Activated naive CD4-positive, alpha-beta T cell treated with anti-CD3 and anti-CD28 coated beads for 36 hours (primary cell): Measurements from ENCODE around the gene GARS1. TPM values are rescaled to one million over a fixed set of nuclear protein-coding genes. Genes with fewer than 3 reads are reported as not detected.
A peak's percentile ranks its signal among the peaks of the same experiment; 100 is the strongest.

Experiments
- CTCF ChIA-PET: fragments of 350-600 bp; sonication (Branson Sonifier 250); formaldehyde crosslinking; loops from one replicate; lab custom pipeline; 2021; ENCODE audit warnings: antibody characterized with exemption; lab: Charles Lee
- DNase-seq: peaks from one replicate; pipeline ENCODE4 v3.0.0-alpha.2; 2020
- H3K27ac Mint-ChIP-seq: one replicate; pipeline ENCODE4 v1.8.0; 2021; ENCODE audit warnings: mild to moderate bottlenecking, mixed read lengths
- H3K27me3 Mint-ChIP-seq: one replicate; pipeline ENCODE4 v1.8.0; 2021; ENCODE audit warnings: low read depth, mixed read lengths
- H3K36me3 Mint-ChIP-seq: one replicate; pipeline ENCODE4 v1.8.0; 2021; ENCODE audit warnings: low read depth, mixed read lengths
- H3K4me1 Mint-ChIP-seq: one replicate; pipeline ENCODE4 v1.8.0; 2021; ENCODE audit warnings: low read depth, mixed read lengths
- H3K4me3 Mint-ChIP-seq: one replicate; pipeline ENCODE4 v1.8.0; 2021; ENCODE audit warnings: mild to moderate bottlenecking, moderate library complexity, mixed read lengths
- H3K9me3 Mint-ChIP-seq: one replicate; pipeline ENCODE4 v1.8.0; 2021; ENCODE audit warnings: mixed read lengths
- intact Hi-C: fragments of 100-400 bp; cut with micrococcal nuclease; formaldehyde crosslinking; loops from one replicate; pipeline ENCODE4 v1.15.1; 2023
- total RNA-seq, 2 experiments: library from RNA; stranded (reverse); gene quantifications; one replicate each; pipeline ENCODE4 v1.2.3, GENCODE V29; 2021

GARS1 gene, protein sequence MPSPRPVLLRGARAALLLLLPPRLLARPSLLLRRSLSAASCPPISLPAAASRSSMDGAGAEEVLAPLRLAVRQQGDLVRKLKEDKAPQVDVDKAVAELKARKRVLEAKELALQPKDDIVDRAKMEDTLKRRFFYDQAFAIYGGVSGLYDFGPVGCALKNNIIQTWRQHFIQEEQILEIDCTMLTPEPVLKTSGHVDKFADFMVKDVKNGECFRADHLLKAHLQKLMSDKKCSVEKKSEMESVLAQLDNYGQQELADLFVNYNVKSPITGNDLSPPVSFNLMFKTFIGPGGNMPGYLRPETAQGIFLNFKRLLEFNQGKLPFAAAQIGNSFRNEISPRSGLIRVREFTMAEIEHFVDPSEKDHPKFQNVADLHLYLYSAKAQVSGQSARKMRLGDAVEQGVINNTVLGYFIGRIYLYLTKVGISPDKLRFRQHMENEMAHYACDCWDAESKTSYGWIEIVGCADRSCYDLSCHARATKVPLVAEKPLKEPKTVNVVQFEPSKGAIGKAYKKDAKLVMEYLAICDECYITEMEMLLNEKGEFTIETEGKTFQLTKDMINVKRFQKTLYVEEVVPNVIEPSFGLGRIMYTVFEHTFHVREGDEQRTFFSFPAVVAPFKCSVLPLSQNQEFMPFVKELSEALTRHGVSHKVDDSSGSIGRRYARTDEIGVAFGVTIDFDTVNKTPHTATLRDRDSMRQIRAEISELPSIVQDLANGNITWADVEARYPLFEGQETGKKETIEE
- total RNA-seq, result 100 to 1,000 TPM; 367 to 385 TPM

DNA sequence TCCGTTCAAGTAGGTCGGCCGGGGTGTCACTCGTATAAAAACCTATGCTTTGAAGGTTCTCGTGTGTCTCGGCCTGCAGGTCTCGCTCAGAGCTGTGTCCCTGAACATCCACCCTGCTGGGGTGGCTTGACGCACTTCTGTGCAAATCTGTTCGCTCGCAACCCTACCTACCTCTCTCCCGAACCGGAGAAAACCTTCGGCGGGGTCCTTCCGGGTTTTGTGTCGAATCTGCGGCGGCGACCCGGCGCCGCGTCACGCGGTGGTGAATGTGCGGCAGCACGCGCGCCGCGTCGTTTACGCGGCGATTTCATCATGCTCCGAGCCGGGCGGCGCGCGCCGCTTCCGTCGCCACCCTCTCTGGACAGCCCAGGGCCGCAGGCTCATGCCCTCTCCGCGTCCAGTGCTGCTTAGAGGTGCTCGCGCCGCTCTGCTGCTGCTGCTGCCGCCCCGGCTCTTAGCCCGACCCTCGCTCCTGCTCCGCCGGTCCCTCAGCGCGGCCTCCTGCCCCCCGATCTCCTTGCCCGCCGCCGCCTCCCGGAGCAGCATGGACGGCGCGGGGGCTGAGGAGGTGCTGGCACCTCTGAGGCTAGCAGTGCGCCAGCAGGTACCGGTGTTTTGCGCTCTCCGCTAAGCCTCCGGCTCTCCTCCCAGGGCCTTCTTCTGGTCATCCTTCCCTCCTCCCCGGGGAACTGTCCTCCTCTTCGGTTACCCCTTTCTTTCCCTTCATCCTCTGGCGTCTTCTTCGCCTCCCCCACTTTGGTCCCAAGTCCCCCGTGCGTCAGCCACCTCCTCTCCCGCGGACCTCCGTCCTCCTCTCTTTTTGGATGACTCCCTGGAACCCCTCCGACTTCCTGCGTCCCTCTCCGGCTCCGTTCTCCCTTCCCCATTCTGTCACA is at the start of gene GARS1:
Gene GARS1 (plus strand): TSS at position 339 of the 896 bp plus-strand sequence. CDS start 44 bp downstream, at position 383.
- Mint-ChIP-seq H3K27ac (peak within 1 kb of the TSS; percentile 97), H3K4me1 (peaks cover 49% of the 10 kb centered on the region), H3K4me3 (peak within 1 kb of the TSS; percentile 96), H3K9me3 (no peaks in the 10 kb centered on the region), H3K36me3 (peaks cover 49% of the 10 kb centered on the region), H3K27me3 (no peaks in the 10 kb centered on the region)
- peak; percentile 88 for DNase-seq
- CTCF ChIA-PET, result no interaction called here
- intact Hi-C loops, result loop anchor here (1.0 to 10.0 kb wide), 8 partner anchors 90 to 1898 kb away; partner anchors contain the start of genes FKBP14, GGCT, LSM5 and ZNRF2

DNA sequence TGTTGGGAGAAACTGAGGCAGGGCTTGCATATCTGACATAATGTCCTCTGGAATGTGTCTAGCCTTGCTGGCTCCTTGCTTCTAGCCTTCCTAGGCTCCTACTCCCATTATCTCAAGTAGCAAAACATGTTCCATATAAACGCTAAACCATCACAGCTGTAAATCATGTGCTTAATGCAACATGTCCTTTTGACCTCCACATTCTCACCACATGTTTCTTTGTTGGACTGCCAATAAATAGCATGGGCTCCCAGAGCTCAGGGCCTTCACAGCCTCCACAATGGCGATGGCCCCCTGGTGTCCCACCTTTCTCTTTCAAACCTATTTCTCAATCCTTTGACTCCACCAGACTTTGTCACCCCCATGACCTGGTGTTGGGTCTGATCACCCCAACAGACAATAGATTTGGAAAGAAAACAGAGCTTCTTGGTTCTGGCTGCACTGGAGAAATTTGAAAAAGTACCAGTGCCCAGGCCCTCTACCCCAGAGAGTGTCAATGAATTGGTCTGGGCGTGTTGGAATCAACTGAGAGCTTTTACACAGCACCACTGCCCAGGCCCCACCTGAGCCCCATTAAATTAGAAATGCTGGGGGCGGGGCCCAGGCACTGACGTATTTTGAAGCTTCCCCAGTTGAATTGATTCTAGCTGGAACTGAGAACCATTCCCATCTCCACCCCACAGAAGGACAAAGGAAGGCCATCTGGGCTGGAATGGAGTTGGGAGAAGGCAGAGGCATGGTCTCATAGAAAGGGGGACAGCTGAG is 48.7 kb upstream of the GARS1 start:
- Mint-ChIP-seq H3K36me3 (peaks cover 10% of the 10 kb centered on the region), H3K4me3 (no peak overlapping the region), H3K4me1 (no peaks in the 10 kb centered on the region), H3K27ac (no peak overlapping the region), H3K9me3 (no peaks in the 10 kb centered on the region), H3K27me3 (no peaks in the 10 kb centered on the region)
- CTCF ChIA-PET, result interaction anchor here (0.7 to 8.0 kb wide), 7 partner anchors 9 to 270 kb away, joined by 3 to 75 read pairs (median 4); no protein-coding TSS in a partner anchor
- intact Hi-C loops, result no loop called here
- DNase-seq, result no peak

DNA sequence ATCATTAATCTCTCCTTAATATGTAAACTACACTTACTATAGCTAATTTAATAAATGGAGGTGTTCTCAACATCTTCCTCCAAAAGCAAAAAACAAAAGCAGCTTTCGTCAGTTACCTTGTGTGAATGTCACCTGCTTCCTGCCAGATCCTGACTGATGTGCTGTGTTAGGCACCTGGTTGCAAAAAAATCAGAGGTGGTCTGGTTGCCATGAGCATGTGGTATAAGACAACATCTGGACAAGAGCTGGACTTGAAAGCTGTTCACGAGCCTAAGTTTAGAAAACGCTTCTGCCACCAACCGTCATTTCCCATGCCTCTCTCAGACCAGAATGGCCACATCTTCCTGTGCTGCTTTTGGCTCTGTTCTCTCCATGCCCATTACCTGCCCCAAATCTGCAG is 48.1 kb upstream of the GARS1 start:
- no peaks in the 10 kb centered on the region for H3K4me1 Mint-ChIP-seq
- H3K9me3 Mint-ChIP-seq, result no peaks in the 10 kb centered on the region
- peaks cover 10% of the 10 kb centered on the region for H3K36me3 Mint-ChIP-seq
- no peak for DNase-seq
- no peak overlapping the region for H3K27ac Mint-ChIP-seq
- CTCF ChIA-PET, result interaction anchor here (0.7 to 8.0 kb wide), 7 partner anchors 14 to 271 kb away, joined by 3 to 75 read pairs (median 5); no protein-coding TSS in a partner anchor
- H3K4me3 Mint-ChIP-seq, result no peak overlapping the region
- intact Hi-C loops, result no loop called here
- H3K27me3 Mint-ChIP-seq, result no peaks in the 10 kb centered on the region

DNA sequence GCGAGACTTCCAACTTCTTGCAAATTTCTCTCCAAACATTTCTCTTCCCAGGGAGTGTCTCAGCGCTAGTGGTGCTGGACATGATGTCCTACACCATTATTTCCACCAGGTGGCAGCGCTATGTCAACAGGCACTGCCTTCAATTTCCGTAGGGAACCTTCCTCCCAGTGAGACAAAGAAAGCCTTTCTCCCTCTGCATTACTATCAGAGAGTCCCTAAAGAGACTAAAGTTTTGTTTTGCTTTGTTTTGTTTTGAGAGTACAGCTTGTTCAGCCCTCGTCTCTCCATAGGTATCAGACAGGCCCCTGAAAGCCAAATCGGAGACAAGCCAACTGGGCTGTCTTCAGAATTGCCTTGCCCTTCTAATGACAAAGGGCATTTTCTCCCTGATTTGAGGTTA is 45.8 kb upstream of the GARS1 start:
- no peaks in the 10 kb centered on the region for H3K27me3 Mint-ChIP-seq
- H3K9me3 Mint-ChIP-seq, result no peaks in the 10 kb centered on the region
- H3K4me3 Mint-ChIP-seq, result no peak overlapping the region
- intact Hi-C loops, result loop anchor here (1.0 kb wide), 2 partner anchors 13 to 191 kb away; no protein-coding TSS in a partner anchor
- no peaks in the 10 kb centered on the region for H3K4me1 Mint-ChIP-seq
- CTCF ChIA-PET, result interaction anchor here (0.6 to 8.0 kb wide), 18 partner anchors 10 to 678 kb away, joined by 3 to 75 read pairs (median 4); no protein-coding TSS in a partner anchor
- peaks cover 3% of the 10 kb centered on the region for H3K36me3 Mint-ChIP-seq
- H3K27ac Mint-ChIP-seq, result no peak overlapping the region
- peak; percentile 52 for DNase-seq

DNA sequence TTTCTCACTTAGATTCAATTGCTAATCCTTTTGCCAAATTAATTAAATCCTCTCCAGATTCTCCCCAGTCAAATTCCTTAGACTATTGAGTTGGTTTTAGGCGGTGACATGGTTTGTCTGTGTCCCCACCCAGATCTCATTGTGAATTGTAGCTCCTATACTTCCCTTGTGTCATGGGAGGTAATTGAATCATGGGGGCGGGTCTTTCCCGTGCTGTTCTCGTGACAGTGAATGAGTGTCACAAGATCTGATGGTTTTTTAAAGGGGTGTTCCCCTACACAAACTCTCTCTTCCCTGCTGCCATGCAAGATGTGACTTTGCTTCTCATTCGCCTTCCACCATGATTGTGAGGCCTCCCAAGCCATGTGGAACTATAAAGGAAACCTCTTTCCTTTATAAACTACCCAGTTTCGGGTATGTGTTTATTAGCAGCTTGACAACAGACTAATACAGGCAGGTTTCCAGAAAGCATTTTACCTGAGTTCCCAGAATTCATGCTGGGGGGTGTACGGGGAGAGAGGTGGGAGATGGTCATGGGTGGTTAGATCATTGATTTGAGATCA is 44.7 kb upstream of the GARS1 start:
- intact Hi-C loops, result no loop called here
- Mint-ChIP-seq H3K4me3 (no peak overlapping the region), H3K9me3 (no peaks in the 10 kb centered on the region), H3K27ac (no peak overlapping the region), H3K27me3 (no peaks in the 10 kb centered on the region), H3K4me1 (no peaks in the 10 kb centered on the region), H3K36me3 (no peaks in the 10 kb centered on the region)
- CTCF ChIA-PET, result interaction anchor here (1.0 to 8.0 kb wide), 16 partner anchors 9 to 274 kb away, joined by 3 to 75 read pairs (median 4); no protein-coding TSS in a partner anchor
- peak; percentile 22 for DNase-seq

DNA sequence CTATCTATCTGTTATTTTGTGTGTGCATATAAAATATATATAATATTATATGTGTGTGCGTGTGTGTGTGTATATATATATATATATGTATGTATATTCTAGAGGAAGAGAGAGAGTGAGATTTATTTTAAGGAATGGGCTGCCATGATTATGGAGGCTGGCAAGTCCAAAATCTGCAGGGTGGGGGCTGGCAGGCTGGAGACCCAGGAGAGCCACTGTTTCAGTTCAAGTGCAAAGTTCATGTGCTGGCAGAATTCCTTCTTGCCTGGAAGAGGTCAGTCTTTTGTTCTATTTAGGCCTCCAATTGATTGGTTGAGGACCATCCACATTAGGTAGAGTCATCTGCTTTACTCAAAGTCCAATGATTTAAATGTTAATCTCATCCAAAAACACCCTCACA is 42.3 kb upstream of the GARS1 start:
- DNase-seq, result no peak
- Mint-ChIP-seq H3K36me3 (no peaks in the 10 kb centered on the region), H3K27me3 (no peaks in the 10 kb centered on the region), H3K4me1 (no peaks in the 10 kb centered on the region), H3K9me3 (no peaks in the 10 kb centered on the region), H3K4me3 (no peak overlapping the region), H3K27ac (no peak overlapping the region)
- CTCF ChIA-PET, result interaction anchor here (0.6 to 8.0 kb wide), 3 partner anchors 11 to 188 kb away, joined by 4 to 75 read pairs (median 5); no protein-coding TSS in a partner anchor
- intact Hi-C loops, result no loop called here

DNA sequence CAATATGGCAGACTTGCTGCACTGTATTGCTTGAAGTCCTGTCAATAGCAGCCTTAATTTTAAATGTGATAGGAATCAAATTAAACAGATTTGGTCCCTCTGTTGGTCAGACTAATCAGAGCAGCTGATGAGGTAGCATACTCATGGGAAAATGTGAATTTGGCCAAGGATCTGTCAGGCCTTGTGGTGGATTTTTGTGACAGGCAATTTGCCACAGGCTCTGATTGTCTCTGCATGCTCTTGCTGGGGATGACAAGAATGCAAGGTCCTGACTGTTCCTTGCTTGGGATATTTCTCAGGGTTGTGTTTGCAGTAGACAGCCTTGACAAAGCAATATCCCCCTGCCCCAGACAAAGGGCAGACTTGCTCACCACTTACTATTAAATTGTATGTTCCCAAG is 41.5 kb upstream of the GARS1 start:
- intact Hi-C loops, result no loop called here
- Mint-ChIP-seq H3K27me3 (no peaks in the 10 kb centered on the region), H3K36me3 (no peaks in the 10 kb centered on the region), H3K4me3 (no peak overlapping the region), H3K4me1 (no peaks in the 10 kb centered on the region), H3K27ac (no peak overlapping the region), H3K9me3 (no peaks in the 10 kb centered on the region)
- DNase-seq, result no peak
- CTCF ChIA-PET, result interaction anchor here (1.5 to 8.0 kb wide), 2 partner anchors 11 to 187 kb away, joined by 4 to 75 read pairs; no protein-coding TSS in a partner anchor

DNA sequence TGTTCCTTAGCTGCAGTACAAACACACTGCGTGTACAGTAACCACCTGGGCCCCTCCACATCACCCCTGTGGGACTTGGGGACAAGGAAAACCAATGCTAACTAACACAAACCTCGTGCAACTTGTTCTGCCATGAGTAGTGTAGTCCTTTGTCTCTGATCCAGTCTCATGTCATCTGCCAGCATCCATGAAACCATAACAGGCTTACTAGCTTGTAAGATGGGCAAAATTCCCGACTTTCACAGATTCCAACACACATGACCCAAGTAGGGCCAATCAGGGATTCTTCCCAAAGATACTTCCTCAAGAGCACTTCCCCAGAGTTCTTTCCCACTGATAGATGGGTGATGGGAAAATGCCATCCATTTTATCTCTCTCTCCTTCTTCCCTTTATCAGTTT is 41.1 kb upstream of the GARS1 start:
- Mint-ChIP-seq H3K27me3 (no peaks in the 10 kb centered on the region), H3K36me3 (no peaks in the 10 kb centered on the region), H3K4me3 (no peak overlapping the region), H3K4me1 (no peaks in the 10 kb centered on the region), H3K27ac (no peak overlapping the region), H3K9me3 (no peaks in the 10 kb centered on the region)
- CTCF ChIA-PET, result interaction anchor here (1.1 to 8.0 kb wide), 3 partner anchors 10 to 187 kb away, joined by 4 to 75 read pairs (median 6); no protein-coding TSS in a partner anchor
- no peak for DNase-seq
- intact Hi-C loops, result no loop called here

DNA sequence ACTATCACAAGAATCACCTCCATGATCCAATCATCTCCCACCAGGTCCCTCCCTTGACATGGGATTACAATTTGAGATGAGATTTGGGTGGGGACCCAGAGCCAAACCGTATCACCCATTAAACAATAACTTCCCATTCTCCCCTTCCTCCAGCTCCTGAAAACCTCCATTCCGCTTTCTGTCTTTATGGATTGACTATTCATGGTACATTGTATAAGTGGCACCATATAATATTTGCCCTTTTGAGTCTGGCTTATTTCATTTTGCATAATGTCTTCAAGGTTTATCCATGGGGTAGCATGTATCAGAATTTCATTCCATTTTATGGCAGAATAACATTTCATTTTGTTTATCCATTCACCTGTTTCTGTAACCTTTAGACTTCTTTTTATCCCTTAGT is 39.2 kb upstream of the GARS1 start:
- H3K36me3 Mint-ChIP-seq, result no peaks in the 10 kb centered on the region
- no peaks in the 10 kb centered on the region for H3K4me1 Mint-ChIP-seq
- intact Hi-C loops, result no loop called here
- no peaks in the 10 kb centered on the region for H3K27me3 Mint-ChIP-seq
- no peaks in the 10 kb centered on the region for H3K9me3 Mint-ChIP-seq
- DNase-seq, result no peak
- H3K27ac Mint-ChIP-seq, result no peak overlapping the region
- CTCF ChIA-PET, result interaction anchor here (0.7 to 1.0 kb wide), 2 partner anchors 9 to 10 kb away, joined by 3 to 4 read pairs; no protein-coding TSS in a partner anchor
- H3K4me3 Mint-ChIP-seq, result no peak overlapping the region

DNA sequence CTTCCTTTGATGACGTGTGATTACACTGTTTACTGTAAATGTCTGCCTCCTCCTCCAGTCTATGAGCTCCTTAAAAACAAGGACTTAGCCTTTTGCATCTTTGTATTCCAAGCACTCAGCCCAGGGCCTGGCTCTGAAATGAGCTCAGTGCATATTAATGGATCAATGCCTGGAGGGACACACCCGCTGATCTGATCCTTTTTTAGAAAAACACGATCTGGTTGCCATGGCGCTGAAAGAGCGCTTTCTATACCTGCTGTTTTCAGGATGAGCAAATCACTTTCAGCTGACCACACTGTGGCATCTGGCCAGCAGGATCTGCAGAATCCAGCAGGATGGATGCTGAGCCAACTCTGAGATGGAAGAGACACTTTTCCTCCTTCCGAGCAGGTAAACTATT is 37.8 kb upstream of the GARS1 start:
- Mint-ChIP-seq H3K4me3 (no peak overlapping the region), H3K9me3 (no peaks in the 10 kb centered on the region), H3K27me3 (no peaks in the 10 kb centered on the region), H3K36me3 (peaks cover 5% of the 10 kb centered on the region), H3K27ac (no peak overlapping the region), H3K4me1 (no peaks in the 10 kb centered on the region)
- CTCF ChIA-PET, result interaction anchor here (1.0 to 4.4 kb wide), 3 partner anchors 7 to 183 kb away, joined by 4 to 17 read pairs (median 4); no protein-coding TSS in a partner anchor
- DNase-seq, result no peak
- intact Hi-C loops, result no loop called here
